GDM1 (cell line): ENCODE measurements around the gene WWC2.

Experiments used
- DNase-seq: peaks from one replicate; lab custom pipeline; 2025; lab: John Stamatoyannopoulos, UW

Gene WWC2

GRCh38 chr4:183172881-183173280 is 73.8 kb downstream of the WWC2 start:
- no peak for DNase-seq

DNA sequence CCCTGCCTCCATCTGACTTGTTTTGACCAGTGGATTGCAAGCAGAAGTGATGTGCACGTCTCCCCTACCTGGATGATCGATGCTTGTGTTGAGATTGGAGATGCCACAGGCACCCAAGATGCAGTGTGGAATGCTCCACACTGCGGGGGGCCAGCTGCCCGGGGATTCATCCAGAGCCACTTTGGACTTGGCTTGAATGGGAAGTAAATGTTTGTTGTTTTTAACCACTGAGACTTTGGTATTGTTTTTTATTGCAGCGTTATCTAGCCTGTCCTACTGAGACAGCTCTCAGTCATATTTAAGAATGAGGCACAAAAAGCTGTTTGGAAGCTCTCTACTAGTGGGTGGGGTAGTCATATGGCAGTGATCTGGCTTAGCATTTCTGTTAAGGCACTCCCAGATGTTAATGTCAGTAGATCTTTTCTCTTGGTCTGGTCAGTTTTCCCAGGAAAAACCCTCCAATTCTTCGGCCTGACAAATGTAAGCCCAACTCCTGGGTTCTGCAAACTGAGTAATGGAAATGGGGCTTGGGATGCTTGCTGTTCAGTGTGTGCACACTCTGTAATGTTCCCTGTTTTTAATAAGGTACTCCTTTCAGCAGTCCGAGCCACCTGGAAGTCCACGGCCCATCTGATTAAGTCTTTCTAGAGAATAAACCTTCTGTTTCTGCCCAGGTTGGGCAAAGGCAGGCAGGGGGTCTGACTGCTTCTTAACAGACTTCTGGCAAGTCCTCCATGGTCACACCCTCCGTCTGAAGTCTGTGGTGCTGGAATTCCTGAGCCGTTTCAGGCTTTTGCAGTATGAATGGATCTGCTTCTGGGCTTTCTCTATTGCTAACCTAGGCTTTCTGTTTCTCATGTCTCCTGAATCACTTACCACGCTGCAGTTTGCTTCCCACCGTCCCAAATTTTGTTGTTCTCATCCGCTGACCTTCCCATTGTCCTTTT is 74.8 kb downstream of the WWC2 start:
- no peak for DNase-seq

DNA sequence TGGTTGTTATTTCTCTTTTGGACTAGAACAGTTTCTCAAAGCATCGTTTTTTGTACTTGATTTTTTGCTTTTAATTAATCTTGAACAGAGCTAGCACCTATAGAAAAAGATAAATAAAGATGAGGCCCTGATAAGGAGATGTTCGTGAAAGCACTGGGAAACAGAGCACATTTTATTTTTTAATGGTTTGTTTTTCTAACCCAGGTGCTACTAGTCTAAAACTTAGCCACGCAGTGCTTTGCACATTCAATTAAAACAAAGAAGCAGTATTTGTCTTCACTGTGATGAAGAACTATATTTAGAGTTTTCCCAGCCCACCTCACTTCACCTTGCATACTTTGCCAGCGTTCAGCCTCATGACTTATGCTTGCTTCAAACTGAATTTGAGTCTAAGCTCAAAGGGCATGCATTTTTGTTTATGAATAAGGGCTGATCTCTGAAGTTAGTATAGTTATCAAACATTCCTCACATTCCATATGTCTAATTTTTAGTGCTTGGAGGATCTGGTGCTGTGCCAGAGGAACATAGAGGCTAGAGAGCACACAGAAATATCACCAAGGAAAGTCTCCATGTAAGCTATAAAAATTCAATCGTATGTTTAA is 76.7 kb downstream of the WWC2 start:
- DNase-seq: no peak

DNA sequence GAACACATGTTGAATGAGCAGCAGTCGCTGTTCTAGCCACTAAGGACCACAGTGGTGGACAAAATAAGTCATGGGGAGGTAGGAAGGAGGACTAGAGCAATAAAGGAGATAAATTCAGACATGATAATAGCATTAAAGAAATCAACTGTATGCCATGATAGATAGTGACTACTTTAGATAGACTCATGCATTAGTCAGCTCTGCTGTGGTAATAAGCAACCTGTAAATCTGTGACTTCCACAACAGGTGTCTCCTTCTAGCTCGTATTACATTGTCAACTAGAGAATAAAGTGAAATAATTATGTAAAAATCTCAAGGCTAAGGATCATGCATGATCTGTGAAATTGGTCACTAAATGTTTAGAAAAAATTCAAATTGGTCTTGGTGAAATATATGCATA is 77.9 kb downstream of the WWC2 start:
- DNase-seq: no peak

- no peak for DNase-seq
Measured at GRCh38 chr4:183178201-183178600, 79.1 kb downstream of the WWC2 start.

DNA sequence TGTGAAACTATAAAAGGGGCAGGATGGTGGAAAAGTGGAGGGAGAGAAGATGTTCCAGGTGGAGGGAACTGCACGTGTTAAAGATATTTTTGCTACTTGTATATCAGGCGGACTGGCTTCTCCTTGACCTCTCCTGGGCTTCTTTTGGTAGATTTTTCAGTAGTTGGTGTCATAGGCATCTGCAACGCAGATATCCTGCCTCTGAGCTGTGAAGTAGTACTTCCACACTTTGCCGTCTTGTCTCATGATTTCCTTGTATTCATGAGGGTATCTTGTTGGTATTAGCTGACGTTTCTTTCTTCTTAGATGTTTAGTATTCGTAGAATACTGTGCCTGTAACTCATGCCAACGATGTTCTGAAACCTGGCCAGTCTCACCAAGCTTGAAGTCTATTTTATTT is 81.0 kb downstream of the WWC2 start:
- no peak for DNase-seq

DNA sequence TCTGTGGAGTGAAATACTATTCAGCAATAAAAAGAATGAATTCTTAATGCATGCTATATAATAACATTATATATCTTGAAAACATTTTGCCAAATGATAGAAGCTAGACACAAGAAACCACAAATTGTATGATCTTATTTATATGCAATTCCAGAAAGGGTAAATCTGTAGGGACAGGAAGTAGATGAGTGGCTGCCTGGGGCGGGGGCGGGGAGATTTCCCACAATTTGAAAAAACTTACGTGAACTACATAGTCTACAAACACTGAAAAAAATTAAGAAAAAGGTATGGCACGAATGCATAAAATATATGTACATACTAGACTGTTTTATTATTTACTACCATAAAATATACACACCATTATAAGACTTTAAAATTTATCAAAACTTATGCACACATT is 81.6 kb downstream of the WWC2 start:
- no peak for DNase-seq

DNA sequence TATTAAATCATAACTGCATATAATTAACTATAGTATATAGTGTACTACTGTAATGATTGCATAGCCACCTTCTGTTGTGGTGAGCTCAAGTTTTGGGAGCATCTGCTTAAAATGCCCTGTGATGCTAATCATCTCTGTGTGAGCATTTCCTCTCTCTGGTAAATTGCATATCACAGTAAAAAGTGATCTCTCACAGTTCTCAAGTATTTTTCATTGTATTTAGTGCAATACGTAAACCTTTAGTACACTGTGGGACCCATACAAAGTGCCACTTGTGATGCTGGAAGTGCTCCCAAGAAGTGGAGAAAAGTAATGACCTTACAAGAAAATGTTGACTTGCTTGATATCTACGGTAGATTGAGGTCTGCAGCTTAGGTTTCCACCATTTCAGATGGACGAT is 82.0 kb downstream of the WWC2 start:
- DNase-seq: no peak

GRCh38 chr4:183182873-183183725 is 84.0 kb downstream of the WWC2 start:
- no peak for DNase-seq

GRCh38 chr4:183183906-183184535 is 85.0 kb downstream of the WWC2 start:
- DNase-seq: no peak

GRCh38 chr4:183185018-183185417 is 86.0 kb downstream of the WWC2 start:
- no peak for DNase-seq

GRCh38 chr4:183185559-183185958 is 86.5 kb downstream of the WWC2 start:
- no peak for DNase-seq

- DNase-seq: no peak
Measured at GRCh38 chr4:183186813-183187212, 87.8 kb downstream of the WWC2 start.

DNA sequence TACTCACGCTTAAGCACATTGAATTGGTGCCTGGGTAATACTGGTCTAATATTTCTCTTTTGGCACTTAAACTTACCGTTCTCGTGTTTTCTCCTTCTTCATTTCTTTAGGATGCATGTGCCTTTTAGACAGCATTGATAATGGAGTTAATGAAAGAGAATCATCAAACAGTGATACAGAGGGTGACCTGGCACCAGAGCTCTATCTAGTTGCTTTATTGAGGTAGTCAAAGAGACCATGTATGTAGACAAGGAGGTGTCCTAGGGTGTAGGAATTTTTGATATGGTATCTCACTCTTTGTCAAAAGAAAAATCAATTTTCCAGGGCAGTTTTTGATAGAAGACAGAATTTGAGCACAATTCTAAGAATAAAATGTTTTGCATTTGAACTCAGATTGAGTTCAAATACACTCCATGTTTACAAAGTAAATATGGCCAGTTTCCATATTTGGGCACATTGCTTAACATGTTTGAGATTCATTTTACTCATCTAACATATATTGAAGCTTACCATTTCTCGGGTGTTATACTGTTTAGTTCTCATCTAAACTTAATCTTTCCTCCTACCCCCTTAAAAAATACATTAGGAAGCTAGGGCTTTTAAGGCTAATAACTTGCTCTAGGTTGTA is 92.0 kb downstream of the WWC2 start:
- no peak for DNase-seq

DNA sequence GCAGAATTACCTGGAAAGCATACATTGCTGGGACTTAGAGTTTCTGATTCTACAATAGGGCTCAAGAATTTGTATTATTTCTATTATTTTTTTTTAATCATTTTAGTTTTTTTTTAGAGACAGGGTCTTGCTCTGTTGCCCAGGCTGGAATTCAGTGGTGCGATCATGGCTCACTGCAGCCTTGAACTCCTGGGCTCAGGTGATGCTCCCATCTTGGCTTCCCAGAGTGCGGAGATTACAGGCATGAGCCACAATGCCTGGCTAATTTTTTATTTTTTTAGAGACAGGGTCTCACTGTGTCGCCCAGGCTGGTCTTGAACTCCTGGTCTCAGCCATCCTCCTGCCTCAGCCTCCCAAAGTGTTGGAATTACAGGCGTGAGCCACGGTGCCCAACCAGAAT is 92.6 kb downstream of the WWC2 start:
- no peak for DNase-seq

DNA sequence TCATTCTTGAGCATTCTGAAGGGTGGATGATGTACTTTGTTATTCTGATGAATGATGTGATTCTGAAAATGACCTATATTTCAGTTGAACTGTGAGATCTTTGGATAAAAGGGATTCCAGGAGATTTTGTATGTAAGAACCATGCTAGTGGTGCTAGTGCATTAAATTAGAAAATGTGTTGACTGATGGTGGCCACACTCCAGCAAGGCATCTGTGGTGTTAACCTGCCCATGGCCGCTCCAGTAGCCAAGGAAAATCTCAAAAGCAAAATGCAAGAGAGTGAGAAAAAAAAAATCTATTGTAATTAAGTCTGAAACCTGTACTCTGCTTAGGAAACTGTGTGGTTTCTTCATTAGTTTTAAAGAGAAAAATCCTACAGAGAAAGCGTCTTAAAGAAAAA is 93.5 kb downstream of the WWC2 start:
- DNase-seq: no peak

- peak; percentile 24 for DNase-seq
Measured at GRCh38 chr4:183193730-183194338, 94.8 kb downstream of the WWC2 start.

DNA sequence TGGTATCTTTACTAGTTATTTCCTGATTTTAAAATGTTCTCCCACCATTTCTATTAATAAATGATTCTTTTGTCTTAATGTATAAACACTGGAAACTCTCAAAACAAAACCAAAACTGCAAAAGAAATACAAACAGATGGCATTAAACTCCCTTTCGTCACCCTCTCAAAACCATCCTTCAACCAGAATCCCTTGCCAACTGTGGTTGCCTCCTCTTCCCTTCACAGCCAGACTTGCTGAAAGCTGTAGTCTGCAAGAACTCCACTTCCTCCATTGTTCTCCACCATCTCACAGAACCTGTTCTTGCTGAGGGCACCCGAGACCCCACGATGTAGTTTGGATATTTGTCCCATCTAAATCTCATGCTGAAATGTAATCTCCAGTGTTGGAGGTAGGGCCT is 96.5 kb downstream of the WWC2 start:
- no peak for DNase-seq

- DNase-seq: no peak
Measured at GRCh38 chr4:183197140-183197539, 98.1 kb downstream of the WWC2 start.

- DNase-seq: no peak
Measured at GRCh38 chr4:183200453-183200852, 101.4 kb downstream of the WWC2 start.

DNA sequence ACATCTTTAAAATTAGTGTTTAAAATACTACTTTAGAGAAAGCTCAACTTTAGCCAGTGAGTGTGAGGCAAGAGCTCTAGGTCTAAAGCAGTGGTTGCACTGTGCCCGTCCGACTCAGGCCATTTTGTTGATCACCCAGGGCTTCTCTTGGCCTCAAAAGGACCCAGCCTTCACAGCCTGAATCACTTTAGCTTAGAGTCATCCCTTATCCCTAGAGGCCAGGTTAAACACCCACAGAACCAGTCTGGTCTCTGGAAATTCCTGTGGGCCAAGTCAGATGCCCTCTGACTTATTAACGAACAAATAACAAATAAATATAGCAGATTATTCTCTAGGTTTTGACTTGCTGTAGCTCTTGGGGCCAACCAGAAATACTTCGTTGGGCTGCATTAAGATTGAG is 102.3 kb downstream of the WWC2 start:
- no peak for DNase-seq
